ENCODE data around the gene MC1R.

MC1R gene

GRCh38 chr16:89884041-89884421, 34.6 kb upstream of the MC1R start:
- H3K27me3 ChIP-seq (ENCODE audit: control insufficient read depth, insufficient read depth, low read length), result no peaks in the 10 kb centered on the region
- no peak overlapping the region for H3K4me3 ChIP-seq (ENCODE audit: low read length)
- no peaks in the 10 kb centered on the region for H3K9me3 ChIP-seq (replicated peaks; ENCODE audit: low read length)
- no peaks in the 10 kb centered on the region for H3K4me1 ChIP-seq (ENCODE audit: control insufficient read depth, insufficient read depth, low read length)
- H3K4me2 ChIP-seq (ENCODE audit: low read length), result no peak overlapping the region
- H3K36me3 ChIP-seq (ENCODE audit: insufficient read depth, low read length), result peaks cover 62% of the 10 kb centered on the region
- no peak overlapping the region for H3K9ac ChIP-seq (ENCODE audit: low read depth, low read length)

GRCh38 chr16:89887243-89887642, 31.4 kb upstream of the MC1R start:
- H3K4me3 ChIP-seq (ENCODE audit: low read length), result no peak overlapping the region
- H3K36me3 ChIP-seq (ENCODE audit: insufficient read depth, low read length), result peaks cover 73% of the 10 kb centered on the region
- H3K9me3 ChIP-seq (replicated peaks; ENCODE audit: low read length), result no peaks in the 10 kb centered on the region
- no peak overlapping the region for H3K9ac ChIP-seq (ENCODE audit: low read depth, low read length)
- no peak overlapping the region for H3K4me2 ChIP-seq (ENCODE audit: low read length)
- H3K27me3 ChIP-seq (ENCODE audit: control insufficient read depth, insufficient read depth, low read length), result no peaks in the 10 kb centered on the region
- H3K4me1 ChIP-seq (ENCODE audit: control insufficient read depth, insufficient read depth, low read length), result no peaks in the 10 kb centered on the region

GRCh38 chr16:89890200-89890599, 28.5 kb upstream of the MC1R start:
- Histone ChIP-seq H3K4me1 (ENCODE audit: control insufficient read depth, insufficient read depth, low read length) (no peaks in the 10 kb centered on the region), H3K36me3 (ENCODE audit: insufficient read depth, low read length) (peaks cover 75% of the 10 kb centered on the region)

GRCh38 chr16:89890886-89891657, 27.6 kb upstream of the MC1R start:
- Histone ChIP-seq H3K27me3 (ENCODE audit: control insufficient read depth, insufficient read depth, low read length) (no peaks in the 10 kb centered on the region), H3K9ac (ENCODE audit: low read depth, low read length) (no peak overlapping the region), H3K4me1 (ENCODE audit: control insufficient read depth, insufficient read depth, low read length) (no peaks in the 10 kb centered on the region), H3K4me3 (ENCODE audit: low read length) (no peak overlapping the region), H3K9me3 (replicated peaks; ENCODE audit: low read length) (no peaks in the 10 kb centered on the region), H3K4me2 (ENCODE audit: low read length) (no peak overlapping the region), H3K36me3 (ENCODE audit: insufficient read depth, low read length) (peaks cover 79% of the 10 kb centered on the region)

More at GRCh38 chr16:89890200-89890599, 28.5 kb upstream of the MC1R start:
- no peaks in the 10 kb centered on the region for H3K9me3 ChIP-seq (replicated peaks; ENCODE audit: low read length)
- H3K9ac ChIP-seq (ENCODE audit: low read depth, low read length), result no peak overlapping the region
- H3K4me3 ChIP-seq (ENCODE audit: low read length), result no peak overlapping the region
- H3K4me2 ChIP-seq (ENCODE audit: low read length), result no peak overlapping the region
- H3K27me3 ChIP-seq (ENCODE audit: control insufficient read depth, insufficient read depth, low read length), result no peaks in the 10 kb centered on the region

GRCh38 chr16:89892055-89892630, 26.5 kb upstream of the MC1R start:
- Histone ChIP-seq H3K9ac (ENCODE audit: low read depth, low read length) (no peak overlapping the region), H3K4me1 (ENCODE audit: control insufficient read depth, insufficient read depth, low read length) (no peaks in the 10 kb centered on the region), H3K27me3 (ENCODE audit: control insufficient read depth, insufficient read depth, low read length) (no peaks in the 10 kb centered on the region), H3K4me3 (ENCODE audit: low read length) (no peak overlapping the region), H3K9me3 (replicated peaks; ENCODE audit: low read length) (no peaks in the 10 kb centered on the region), H3K36me3 (ENCODE audit: insufficient read depth, low read length) (peaks cover 81% of the 10 kb centered on the region), H3K4me2 (ENCODE audit: low read length) (no peak overlapping the region)

- no peak overlapping the region for H3K4me3 ChIP-seq (ENCODE audit: low read length)
- H3K9ac ChIP-seq (ENCODE audit: low read depth, low read length), result no peak overlapping the region
- no peak overlapping the region for H3K4me2 ChIP-seq (ENCODE audit: low read length)
- H3K36me3 ChIP-seq (ENCODE audit: insufficient read depth, low read length), result peaks cover 81% of the 10 kb centered on the region
- H3K4me1 ChIP-seq (ENCODE audit: control insufficient read depth, insufficient read depth, low read length), result no peaks in the 10 kb centered on the region
- H3K9me3 ChIP-seq (replicated peaks; ENCODE audit: low read length), result no peaks in the 10 kb centered on the region
- no peaks in the 10 kb centered on the region for H3K27me3 ChIP-seq (ENCODE audit: control insufficient read depth, insufficient read depth, low read length)
These were observed 26.0 kb upstream of the MC1R start for GRCh38 chr16:89892635-89893034.

GRCh38 chr16:89893642-89894548, 24.8 kb upstream of the MC1R start:
- no peak overlapping the region for H3K4me3 ChIP-seq (ENCODE audit: low read length)
- no peaks in the 10 kb centered on the region for H3K9me3 ChIP-seq (replicated peaks; ENCODE audit: low read length)
- no peaks in the 10 kb centered on the region for H3K27me3 ChIP-seq (ENCODE audit: control insufficient read depth, insufficient read depth, low read length)
- no peaks in the 10 kb centered on the region for H3K4me1 ChIP-seq (ENCODE audit: control insufficient read depth, insufficient read depth, low read length)
- no peak overlapping the region for H3K9ac ChIP-seq (ENCODE audit: low read depth, low read length)
- no peak overlapping the region for H3K4me2 ChIP-seq (ENCODE audit: low read length)
- peaks cover 81% of the 10 kb centered on the region for H3K36me3 ChIP-seq (ENCODE audit: insufficient read depth, low read length)

GRCh38 chr16:89895482-89896250, 23.0 kb upstream of the MC1R start:
- Histone ChIP-seq H3K9ac (ENCODE audit: low read depth, low read length) (no peak overlapping the region), H3K27me3 (ENCODE audit: control insufficient read depth, insufficient read depth, low read length) (no peaks in the 10 kb centered on the region), H3K36me3 (ENCODE audit: insufficient read depth, low read length) (peaks cover 84% of the 10 kb centered on the region), H3K4me1 (ENCODE audit: control insufficient read depth, insufficient read depth, low read length) (no peaks in the 10 kb centered on the region), H3K4me3 (ENCODE audit: low read length) (no peak overlapping the region), H3K9me3 (replicated peaks; ENCODE audit: low read length) (no peaks in the 10 kb centered on the region), H3K4me2 (ENCODE audit: low read length) (no peak overlapping the region)

- H3K27me3 ChIP-seq (ENCODE audit: control insufficient read depth, insufficient read depth, low read length), result no peaks in the 10 kb centered on the region
- H3K4me3 ChIP-seq (ENCODE audit: low read length), result no peak overlapping the region
- no peaks in the 10 kb centered on the region for H3K9me3 ChIP-seq (replicated peaks; ENCODE audit: low read length)
- H3K4me1 ChIP-seq (ENCODE audit: control insufficient read depth, insufficient read depth, low read length), result no peaks in the 10 kb centered on the region
- H3K9ac ChIP-seq (ENCODE audit: low read depth, low read length), result no peak overlapping the region
- H3K4me2 ChIP-seq (ENCODE audit: low read length), result no peak overlapping the region
- H3K36me3 ChIP-seq (ENCODE audit: insufficient read depth, low read length), result peaks cover 74% of the 10 kb centered on the region
These were observed 21.5 kb upstream of the MC1R start for GRCh38 chr16:89897204-89897603.

- Histone ChIP-seq H3K9ac (ENCODE audit: low read depth, low read length) (no peak overlapping the region), H3K4me2 (ENCODE audit: low read length) (no peak overlapping the region), H3K36me3 (ENCODE audit: insufficient read depth, low read length) (peaks cover 68% of the 10 kb centered on the region), H3K27me3 (ENCODE audit: control insufficient read depth, insufficient read depth, low read length) (no peaks in the 10 kb centered on the region), H3K9me3 (replicated peaks; ENCODE audit: low read length) (no peaks in the 10 kb centered on the region), H3K4me3 (ENCODE audit: low read length) (no peak overlapping the region), H3K4me1 (ENCODE audit: control insufficient read depth, insufficient read depth, low read length) (no peaks in the 10 kb centered on the region)
These were observed 20.3 kb upstream of the MC1R start for GRCh38 chr16:89898201-89898967.
